Measurements from ENCODE around the gene UROC1. TPM values are rescaled to one million over a fixed set of nuclear protein-coding genes. Genes with fewer than 3 reads are reported as not detected.

Gene UROC1
- total RNA-seq, 1 donor from 2014 or later: not detected

- Mint-ChIP-seq H3K27me3 (ENCODE audit: unreplicated experiment) (peaks cover 9% of the 10 kb centered on the region), H3K27ac (ENCODE audit: unreplicated experiment) (no peak overlapping the region), H3K36me3 (ENCODE audit: unreplicated experiment) (peaks cover 4% of the 10 kb centered on the region), H3K9me3 (ENCODE audit: unreplicated experiment) (peaks cover 3% of the 10 kb centered on the region), H3K4me3 (ENCODE audit: unreplicated experiment) (no peak overlapping the region), H3K4me1 (ENCODE audit: low read depth, unreplicated experiment) (peaks cover 5% of the 10 kb centered on the region)
- DNase-seq: no peak
- no peak for TF ChIP-seq CTCF (IDR thresholded peaks at IDR 0.05; ENCODE audit: partially characterized antibody, unreplicated experiment)
Measured at GRCh38 chr3:126501736-126502135, 15.8 kb downstream of the UROC1 start.

- no peak for TF ChIP-seq CTCF (IDR thresholded peaks at IDR 0.05; ENCODE audit: partially characterized antibody, unreplicated experiment)
- DNase-seq: no peak
- H3K4me3 Mint-ChIP-seq (ENCODE audit: unreplicated experiment): no peak overlapping the region
- H3K36me3 Mint-ChIP-seq (ENCODE audit: unreplicated experiment): peaks cover 4% of the 10 kb centered on the region
- peaks cover 10% of the 10 kb centered on the region for H3K27me3 Mint-ChIP-seq (ENCODE audit: unreplicated experiment)
- H3K27ac Mint-ChIP-seq (ENCODE audit: unreplicated experiment): no peak overlapping the region
- H3K9me3 Mint-ChIP-seq (ENCODE audit: unreplicated experiment): peaks cover 3% of the 10 kb centered on the region
- peaks cover 5% of the 10 kb centered on the region for H3K4me1 Mint-ChIP-seq (ENCODE audit: low read depth, unreplicated experiment)
Measured at GRCh38 chr3:126501054-126501453, 16.5 kb downstream of the UROC1 start.

- peaks cover 3% of the 10 kb centered on the region for H3K36me3 Mint-ChIP-seq (ENCODE audit: unreplicated experiment)
- peaks cover 5% of the 10 kb centered on the region for H3K4me1 Mint-ChIP-seq (ENCODE audit: low read depth, unreplicated experiment)
- no peak for TF ChIP-seq CTCF (IDR thresholded peaks at IDR 0.05; ENCODE audit: partially characterized antibody, unreplicated experiment)
- peaks cover 3% of the 10 kb centered on the region for H3K9me3 Mint-ChIP-seq (ENCODE audit: unreplicated experiment)
- H3K27ac Mint-ChIP-seq (ENCODE audit: unreplicated experiment): no peak overlapping the region
- peaks cover 10% of the 10 kb centered on the region for H3K27me3 Mint-ChIP-seq (ENCODE audit: unreplicated experiment)
- no peak for DNase-seq
- no peak overlapping the region for H3K4me3 Mint-ChIP-seq (ENCODE audit: unreplicated experiment)
Measured at GRCh38 chr3:126500016-126500415, 17.6 kb downstream of the UROC1 start.

- no peaks in the 10 kb centered on the region for H3K36me3 Mint-ChIP-seq (ENCODE audit: unreplicated experiment)
- no peak for TF ChIP-seq CTCF (IDR thresholded peaks at IDR 0.05; ENCODE audit: partially characterized antibody, unreplicated experiment)
- peaks cover 4% of the 10 kb centered on the region for H3K4me1 Mint-ChIP-seq (ENCODE audit: low read depth, unreplicated experiment)
- H3K9me3 Mint-ChIP-seq (ENCODE audit: unreplicated experiment): peaks cover 3% of the 10 kb centered on the region
- no peak for DNase-seq
- no peak overlapping the region for H3K27ac Mint-ChIP-seq (ENCODE audit: unreplicated experiment)
- no peak overlapping the region for H3K4me3 Mint-ChIP-seq (ENCODE audit: unreplicated experiment)
- H3K27me3 Mint-ChIP-seq (ENCODE audit: unreplicated experiment): peaks cover 7% of the 10 kb centered on the region
Measured at GRCh38 chr3:126499401-126499800, 18.2 kb downstream of the UROC1 start.

GRCh38 chr3:126498929-126499328, 18.6 kb downstream of the UROC1 start:
- H3K4me1 Mint-ChIP-seq (ENCODE audit: low read depth, unreplicated experiment): peaks cover 8% of the 10 kb centered on the region
- peaks cover 4% of the 10 kb centered on the region for H3K27me3 Mint-ChIP-seq (ENCODE audit: unreplicated experiment)
- no peaks in the 10 kb centered on the region for H3K36me3 Mint-ChIP-seq (ENCODE audit: unreplicated experiment)
- H3K4me3 Mint-ChIP-seq (ENCODE audit: unreplicated experiment): no peak overlapping the region
- no peak for TF ChIP-seq CTCF (IDR thresholded peaks at IDR 0.05; ENCODE audit: partially characterized antibody, unreplicated experiment)
- peaks cover 3% of the 10 kb centered on the region for H3K9me3 Mint-ChIP-seq (ENCODE audit: unreplicated experiment)
- H3K27ac Mint-ChIP-seq (ENCODE audit: unreplicated experiment): no peak overlapping the region
- DNase-seq: no peak
